GM10248 (cell line): ENCODE measurements around the gene SYT14.
"Not testable (repeated sequence)": the region's sequence is repeated elsewhere in the genome, so short reads cannot be mapped to it uniquely, and the experiment has no call there.

Source experiments
- CTCF ChIA-PET: fragments of 300-600 bp; sonication (Branson Sonifier 250); formaldehyde crosslinking; extraction: SDS; loops from one replicate; lab custom pipeline; 2021; ENCODE audit warnings: antibody characterized with exemption; lab: Yijun Ruan, JAX
- POLR2A ChIA-PET: fragments of 350-650 bp; sonication (Branson Sonifier 250); formaldehyde crosslinking; extraction: SDS; loops from one replicate; lab custom pipeline; 2020; ENCODE audit warnings: antibody characterized with exemption; lab: Yijun Ruan, JAX
- DNase-seq: peaks from one replicate; pipeline ENCODE4 v3.0.0; 2012; ENCODE audit errors: extremely low spot score
- TF ChIP-seq, protein P1 (sequence below): IDR thresholded peaks from 2 replicates; pipeline ENCODE4 v1.5.1; 2012; ENCODE audit warnings: mild to moderate bottlenecking, low read depth; ENCODE audit errors: extremely low read depth, missing control alignments, control extremely low read depth

SYT14 gene

DNA sequence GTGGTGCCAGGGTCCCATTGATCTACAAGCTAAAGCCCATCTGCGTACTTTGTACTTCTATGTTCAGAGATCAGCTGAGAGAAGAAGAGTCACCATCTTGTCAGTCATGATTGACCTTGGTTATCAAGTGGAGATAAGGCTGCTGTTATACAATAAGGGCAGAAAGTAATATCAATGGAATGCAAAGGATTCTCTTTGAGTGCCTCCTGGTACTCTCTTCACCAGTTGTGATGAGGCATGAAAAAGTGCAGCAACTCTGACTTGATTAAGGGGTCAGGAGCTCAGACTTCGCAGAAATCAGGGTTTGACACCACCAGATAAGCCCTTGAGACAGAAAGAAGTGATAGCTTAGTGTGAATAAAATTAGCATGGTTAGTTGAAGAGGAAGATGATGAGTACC lies 25.7 kb upstream of the SYT14 start:
- TF ChIP-seq, protein P1, sequence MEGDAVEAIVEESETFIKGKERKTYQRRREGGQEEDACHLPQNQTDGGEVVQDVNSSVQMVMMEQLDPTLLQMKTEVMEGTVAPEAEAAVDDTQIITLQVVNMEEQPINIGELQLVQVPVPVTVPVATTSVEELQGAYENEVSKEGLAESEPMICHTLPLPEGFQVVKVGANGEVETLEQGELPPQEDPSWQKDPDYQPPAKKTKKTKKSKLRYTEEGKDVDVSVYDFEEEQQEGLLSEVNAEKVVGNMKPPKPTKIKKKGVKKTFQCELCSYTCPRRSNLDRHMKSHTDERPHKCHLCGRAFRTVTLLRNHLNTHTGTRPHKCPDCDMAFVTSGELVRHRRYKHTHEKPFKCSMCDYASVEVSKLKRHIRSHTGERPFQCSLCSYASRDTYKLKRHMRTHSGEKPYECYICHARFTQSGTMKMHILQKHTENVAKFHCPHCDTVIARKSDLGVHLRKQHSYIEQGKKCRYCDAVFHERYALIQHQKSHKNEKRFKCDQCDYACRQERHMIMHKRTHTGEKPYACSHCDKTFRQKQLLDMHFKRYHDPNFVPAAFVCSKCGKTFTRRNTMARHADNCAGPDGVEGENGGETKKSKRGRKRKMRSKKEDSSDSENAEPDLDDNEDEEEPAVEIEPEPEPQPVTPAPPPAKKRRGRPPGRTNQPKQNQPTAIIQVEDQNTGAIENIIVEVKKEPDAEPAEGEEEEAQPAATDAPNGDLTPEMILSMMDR = no peak
- DNase-seq = no peak
- CTCF ChIA-PET = interaction anchor here (1.6 kb wide), 1 partner anchor 12 kb away, joined by 7 read pairs; no protein-coding TSS in a partner anchor
- POLR2A ChIA-PET = no interaction called here

DNA sequence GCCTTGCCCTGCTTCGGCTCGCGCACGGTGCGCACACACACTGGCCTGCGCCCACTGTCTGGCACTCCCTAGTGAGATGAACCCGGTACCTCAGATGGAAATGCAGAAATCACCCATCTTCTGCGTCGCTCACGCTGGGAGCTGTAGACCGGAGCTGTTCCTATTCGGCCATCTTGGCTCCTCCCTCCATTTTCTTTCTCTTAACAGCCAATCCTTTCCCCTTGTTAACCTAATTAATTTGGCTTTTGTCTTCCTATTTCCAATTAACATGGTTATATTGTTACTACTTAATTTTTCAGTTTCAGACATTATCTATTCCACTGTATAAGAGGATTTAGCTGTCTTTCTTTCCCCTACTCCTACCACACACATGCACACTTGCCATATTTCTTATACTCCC lies 18.4 kb upstream of the SYT14 start:
- CTCF ChIA-PET, POLR2A ChIA-PET, DNase-seq: not testable (repeated sequence)

DNA sequence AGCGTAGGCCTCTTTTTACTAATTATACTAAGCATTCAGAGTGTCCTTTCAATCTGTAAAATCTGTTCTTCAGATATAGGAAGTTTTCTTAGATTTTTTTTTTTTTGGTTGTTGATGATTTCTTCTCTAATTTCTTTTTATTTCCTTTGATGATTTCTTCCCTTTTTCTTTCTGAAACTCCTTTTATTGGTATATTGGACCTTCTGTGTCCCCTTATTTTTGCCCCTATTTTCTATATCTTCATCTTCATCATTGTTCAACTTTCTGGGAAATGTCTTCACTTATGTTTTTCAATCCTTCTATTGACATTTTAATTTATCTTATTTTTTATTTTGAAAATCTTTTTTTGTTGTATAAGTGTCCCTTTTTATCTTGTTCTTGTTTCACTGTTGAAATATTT lies 17.2 kb upstream of the SYT14 start:
- no peak for DNase-seq
- TF ChIP-seq, protein P1 = no peak
- ChIA-PET CTCF (no interaction called here), POLR2A (no interaction called here)

DNA sequence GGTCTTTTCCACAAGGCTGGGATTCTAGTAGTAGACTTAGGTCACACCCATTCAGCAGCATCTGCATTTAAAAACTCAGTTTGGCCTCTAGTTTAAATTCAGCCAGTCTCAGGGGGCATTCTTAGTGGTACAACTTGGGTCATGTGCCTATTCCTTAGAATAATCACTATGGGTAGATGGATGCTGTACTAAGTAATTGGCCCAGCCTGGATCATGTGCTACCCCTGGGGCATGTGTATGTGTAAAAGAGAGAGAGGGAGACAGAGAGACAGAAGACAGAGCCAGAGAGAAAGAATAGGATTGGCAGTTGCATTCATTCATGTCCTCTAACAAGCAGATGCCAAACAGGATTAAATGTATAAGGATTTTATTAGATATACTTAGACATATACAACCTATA lies 13.6 kb upstream of the SYT14 start:
- DNase-seq = no peak
- POLR2A ChIA-PET = no interaction called here
- CTCF ChIA-PET = no interaction called here
- TF ChIP-seq, protein P1 = no peak

DNA sequence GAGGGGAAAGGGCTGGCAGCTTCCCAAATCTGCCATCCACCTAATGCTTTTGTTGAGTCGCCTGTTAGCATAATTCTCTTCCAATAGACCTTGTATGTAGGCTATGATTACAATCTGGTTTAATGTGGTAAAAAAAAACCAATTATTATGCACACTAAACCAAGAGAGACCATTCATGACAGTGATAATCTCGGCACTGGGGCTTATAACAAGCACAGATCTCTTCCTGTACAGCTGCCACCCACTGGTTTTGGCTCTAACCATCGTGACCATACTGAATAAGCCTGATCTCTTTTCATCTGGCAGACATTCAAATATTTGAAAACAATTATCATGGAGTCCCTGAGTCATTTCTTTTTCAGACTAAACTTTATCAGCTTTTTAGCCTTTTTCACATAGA lies 12.0 kb upstream of the SYT14 start:
- ChIA-PET POLR2A (no interaction called here), CTCF (no interaction called here)
- DNase-seq = no peak
- TF ChIP-seq, protein P1 = no peak

DNA sequence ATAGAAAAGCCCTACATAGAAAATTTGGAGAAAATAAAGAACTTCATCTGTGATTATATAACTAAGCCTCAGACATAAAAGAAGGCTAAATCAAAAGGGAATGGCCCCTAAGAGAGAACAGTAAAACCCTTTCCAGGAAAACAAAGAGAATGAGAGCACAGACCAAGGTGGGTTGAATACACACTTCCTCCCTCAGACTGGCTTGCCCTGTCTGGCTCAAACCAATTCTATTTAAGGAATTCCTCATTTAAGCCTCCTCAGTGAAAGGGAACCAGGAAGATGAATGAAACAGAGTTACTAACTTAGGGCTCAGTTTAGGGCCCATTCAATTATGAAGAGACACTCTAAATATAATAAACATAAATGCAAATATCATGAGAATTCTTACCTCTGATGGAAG lies 10.6 kb upstream of the SYT14 start:
- POLR2A ChIA-PET = no interaction called here
- CTCF ChIA-PET = no interaction called here
- DNase-seq = no peak
- TF ChIP-seq, protein P1 = no peak

DNA sequence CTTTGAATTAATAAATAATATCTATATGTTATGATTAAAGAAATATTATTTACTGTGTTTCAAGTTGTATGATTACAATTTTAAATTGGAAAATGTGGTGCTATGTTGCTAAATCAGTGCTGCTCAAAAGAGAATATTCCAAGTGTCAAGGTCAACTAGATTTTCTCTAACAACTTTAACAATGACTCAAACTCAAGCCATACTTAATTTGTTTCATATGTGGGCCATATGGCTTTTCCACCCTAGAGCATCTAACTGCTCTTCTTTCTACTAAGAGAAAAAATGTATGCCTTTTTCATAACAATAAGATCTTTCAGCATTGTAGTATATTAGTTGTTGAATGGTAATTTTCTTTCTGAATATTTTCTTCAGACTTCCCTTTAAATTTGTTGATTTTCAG lies 8.3 kb upstream of the SYT14 start:
- ChIA-PET POLR2A (no interaction called here), CTCF (no interaction called here)
- DNase-seq = no peak
- TF ChIP-seq, protein P1 = no peak
